ENCODE data around the gene DNM3.
A peak's percentile ranks its signal among the peaks of the same experiment; 100 is the strongest.

The DNM3 gene

DNA sequence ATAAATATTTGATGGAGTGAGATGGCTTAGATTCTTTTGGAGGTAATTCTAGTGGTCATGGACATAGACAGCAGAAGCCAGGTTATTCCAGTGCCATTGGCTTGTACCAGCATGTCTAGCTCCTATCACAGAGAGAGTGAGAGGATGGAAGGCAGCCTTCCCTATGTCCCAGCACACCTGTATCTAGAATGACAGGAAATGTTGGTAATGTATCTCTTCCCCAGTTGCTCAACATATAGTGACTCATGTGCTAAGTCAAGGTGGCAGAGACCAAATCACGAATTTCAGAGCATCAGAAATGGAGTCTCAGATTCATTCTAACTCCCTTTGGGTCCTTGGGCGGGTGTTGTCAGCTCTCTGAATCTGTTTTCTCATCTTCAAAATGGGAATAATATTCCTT, 31.5 kb upstream of the DNM3 start:
- Histone ChIP-seq H3K9me3 (no peaks in the 10 kb centered on the region), H3K4me3 (ENCODE audit: low read depth, low read length) (no peak overlapping the region), H3K36me3 (no peaks in the 10 kb centered on the region), H3K27me3 (no peaks in the 10 kb centered on the region), H3K4me1 (no peaks in the 10 kb centered on the region)
- TF ChIP-seq, protein P1, sequence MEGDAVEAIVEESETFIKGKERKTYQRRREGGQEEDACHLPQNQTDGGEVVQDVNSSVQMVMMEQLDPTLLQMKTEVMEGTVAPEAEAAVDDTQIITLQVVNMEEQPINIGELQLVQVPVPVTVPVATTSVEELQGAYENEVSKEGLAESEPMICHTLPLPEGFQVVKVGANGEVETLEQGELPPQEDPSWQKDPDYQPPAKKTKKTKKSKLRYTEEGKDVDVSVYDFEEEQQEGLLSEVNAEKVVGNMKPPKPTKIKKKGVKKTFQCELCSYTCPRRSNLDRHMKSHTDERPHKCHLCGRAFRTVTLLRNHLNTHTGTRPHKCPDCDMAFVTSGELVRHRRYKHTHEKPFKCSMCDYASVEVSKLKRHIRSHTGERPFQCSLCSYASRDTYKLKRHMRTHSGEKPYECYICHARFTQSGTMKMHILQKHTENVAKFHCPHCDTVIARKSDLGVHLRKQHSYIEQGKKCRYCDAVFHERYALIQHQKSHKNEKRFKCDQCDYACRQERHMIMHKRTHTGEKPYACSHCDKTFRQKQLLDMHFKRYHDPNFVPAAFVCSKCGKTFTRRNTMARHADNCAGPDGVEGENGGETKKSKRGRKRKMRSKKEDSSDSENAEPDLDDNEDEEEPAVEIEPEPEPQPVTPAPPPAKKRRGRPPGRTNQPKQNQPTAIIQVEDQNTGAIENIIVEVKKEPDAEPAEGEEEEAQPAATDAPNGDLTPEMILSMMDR (IDR thresholded peaks at IDR 0.05; ENCODE audit: low read depth, low read length): no peak
- DNase-seq: no peak

DNA sequence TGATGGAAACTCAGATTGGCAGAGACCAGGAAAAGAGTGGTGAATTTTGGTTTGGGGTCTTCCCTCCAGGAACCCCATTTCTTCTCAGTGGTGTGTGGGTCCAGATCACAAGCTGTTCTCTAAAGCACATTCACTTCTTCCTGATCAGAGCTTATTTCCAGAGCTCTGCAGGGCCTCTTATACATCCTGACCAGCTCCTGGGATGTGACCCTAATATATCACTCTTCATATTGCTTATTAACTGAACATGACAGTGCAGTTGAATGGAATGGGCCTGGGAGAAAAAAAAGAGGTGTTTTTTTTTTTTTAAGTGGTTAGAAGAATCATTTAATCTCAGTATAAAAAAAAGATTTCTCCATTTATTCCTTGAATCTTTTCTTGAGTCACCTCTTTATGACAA, 29.6 kb upstream of the DNM3 start:
- Histone ChIP-seq H3K36me3 (no peaks in the 10 kb centered on the region), H3K4me3 (ENCODE audit: low read depth, low read length) (no peak overlapping the region), H3K27me3 (no peaks in the 10 kb centered on the region), H3K4me1 (no peaks in the 10 kb centered on the region), H3K9me3 (no peaks in the 10 kb centered on the region)
- TF ChIP-seq, protein P1 (IDR thresholded peaks at IDR 0.05; ENCODE audit: low read depth, low read length): no peak
- DNase-seq: no peak

DNA sequence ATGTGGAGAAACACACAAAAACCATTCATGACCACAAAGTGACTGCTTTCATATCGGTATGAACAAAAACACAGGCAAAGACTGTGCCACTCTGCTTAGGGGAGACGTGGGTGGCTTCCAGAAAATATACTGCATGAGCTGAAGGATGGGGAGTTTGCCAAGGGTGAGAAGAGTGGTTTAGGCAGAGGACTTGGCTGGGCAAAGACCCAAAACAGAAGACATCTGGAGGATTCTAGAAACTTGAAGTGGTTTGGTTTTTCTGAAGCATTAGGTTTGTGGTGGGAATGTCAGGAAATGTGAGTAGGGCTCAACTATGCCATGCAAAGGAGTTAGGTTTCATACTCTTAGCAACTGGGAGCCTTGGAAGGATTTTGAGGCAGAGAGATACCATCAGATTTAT, 26.6 kb upstream of the DNM3 start:
- no peaks in the 10 kb centered on the region for H3K9me3 ChIP-seq
- no peaks in the 10 kb centered on the region for H3K36me3 ChIP-seq
- no peak for DNase-seq
- H3K4me1 ChIP-seq: peaks cover 2% of the 10 kb centered on the region
- TF ChIP-seq, protein P1 (IDR thresholded peaks at IDR 0.05; ENCODE audit: low read depth, low read length): no peak
- no peaks in the 10 kb centered on the region for H3K27me3 ChIP-seq
- no peak overlapping the region for H3K4me3 ChIP-seq (ENCODE audit: low read depth, low read length)

DNA sequence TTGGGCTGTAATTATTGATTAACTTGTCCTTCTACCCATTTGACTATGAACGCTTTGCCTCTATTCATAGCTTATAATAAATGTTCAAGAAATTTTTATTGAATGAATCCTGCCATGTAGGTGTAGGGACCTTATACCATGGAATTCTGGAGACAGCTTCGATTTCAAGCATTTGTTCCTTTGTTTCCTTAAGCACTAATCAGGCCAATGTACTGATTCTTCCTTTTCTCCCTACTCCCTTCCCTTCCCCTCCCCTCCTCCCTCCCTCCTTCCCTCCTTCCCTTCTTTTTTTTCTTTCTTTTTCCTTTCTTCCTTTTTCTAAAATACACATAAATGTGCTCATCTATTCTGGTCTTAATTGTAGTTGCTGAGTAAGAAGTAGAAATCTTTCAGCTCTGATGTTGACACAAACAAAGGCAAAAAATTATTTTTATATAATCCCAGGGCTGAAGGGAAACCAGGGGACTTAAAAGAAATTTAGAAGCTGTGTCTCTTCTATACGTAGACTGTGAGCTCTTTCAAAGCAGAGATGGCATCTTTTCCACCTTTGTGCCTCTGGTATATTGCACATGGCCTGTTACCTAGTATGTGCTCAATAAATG, 24.9 kb upstream of the DNM3 start:
- Histone ChIP-seq H3K4me3 (ENCODE audit: low read depth, low read length) (no peak overlapping the region), H3K27me3 (no peaks in the 10 kb centered on the region), H3K36me3 (no peaks in the 10 kb centered on the region), H3K9me3 (no peaks in the 10 kb centered on the region), H3K4me1 (peaks cover 2% of the 10 kb centered on the region)
- DNase-seq: no peak
- TF ChIP-seq, protein P1 (IDR thresholded peaks at IDR 0.05; ENCODE audit: low read depth, low read length): no peak

DNA sequence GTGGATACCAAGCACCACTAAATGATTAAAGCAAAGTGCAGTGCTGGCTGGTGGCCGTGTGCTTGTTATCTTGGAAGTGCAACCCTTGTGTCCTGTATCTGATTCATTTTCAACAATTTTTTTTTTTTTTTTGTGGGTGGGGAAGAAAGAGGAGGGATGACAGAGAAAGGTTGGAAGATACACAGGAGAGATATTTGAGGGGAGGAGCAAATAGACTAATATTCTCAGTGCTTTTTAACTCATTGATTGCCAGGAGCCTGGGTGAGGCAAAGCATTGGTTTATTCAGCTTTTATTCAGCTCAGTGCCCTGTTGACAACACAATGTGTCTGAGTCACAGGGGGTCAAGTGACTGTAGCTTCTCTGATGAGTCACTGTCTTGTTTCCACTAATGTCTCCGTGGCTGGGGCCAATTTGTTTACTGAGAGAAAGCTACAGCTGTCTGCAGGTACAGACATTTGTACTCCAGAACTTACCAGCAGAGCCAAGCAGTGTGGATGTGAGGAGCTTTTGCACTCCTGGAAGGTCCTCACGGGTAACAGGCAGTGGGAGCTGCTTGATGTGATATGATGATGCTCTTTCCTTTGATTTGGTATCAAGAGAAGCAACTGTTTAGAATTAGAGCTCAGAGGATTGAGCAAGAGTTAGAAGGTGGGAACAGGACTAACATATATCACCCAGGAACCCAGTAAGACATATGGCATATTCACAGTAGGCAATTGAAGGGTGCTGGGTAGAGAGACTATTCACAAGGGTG, 23.6 kb upstream of the DNM3 start:
- TF ChIP-seq, protein P1 (IDR thresholded peaks at IDR 0.05; ENCODE audit: low read depth, low read length): no peak
- Histone ChIP-seq H3K27me3 (no peaks in the 10 kb centered on the region), H3K4me1 (peaks cover 2% of the 10 kb centered on the region), H3K4me3 (ENCODE audit: low read depth, low read length) (no peak overlapping the region), H3K9me3 (no peaks in the 10 kb centered on the region), H3K36me3 (no peaks in the 10 kb centered on the region)
- peak; percentile 25 for DNase-seq

DNA sequence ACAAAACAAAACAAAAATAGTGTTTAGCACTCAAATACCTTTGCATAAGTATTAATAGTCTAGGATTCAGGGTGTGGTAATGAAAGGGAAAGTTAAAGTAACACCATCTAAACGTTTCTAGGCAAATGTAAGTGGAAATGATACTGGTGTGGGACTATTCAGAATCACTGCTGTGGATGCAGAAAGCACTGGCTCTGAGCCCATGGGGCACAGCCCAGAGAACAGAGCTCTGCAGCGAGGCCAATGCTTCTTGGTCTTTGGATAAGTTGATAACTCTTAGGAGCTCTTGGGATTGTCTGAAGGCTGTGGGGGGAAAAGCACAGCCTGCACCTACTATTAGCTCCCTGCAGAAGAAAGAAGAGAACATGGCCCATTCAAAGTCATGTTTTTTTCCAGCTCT, 21.4 kb upstream of the DNM3 start:
- TF ChIP-seq, protein P1 (IDR thresholded peaks at IDR 0.05; ENCODE audit: low read depth, low read length): no peak
- H3K9me3 ChIP-seq: no peaks in the 10 kb centered on the region
- H3K36me3 ChIP-seq: no peaks in the 10 kb centered on the region
- H3K4me3 ChIP-seq (ENCODE audit: low read depth, low read length): no peak overlapping the region
- DNase-seq: no peak
- peaks cover 2% of the 10 kb centered on the region for H3K4me1 ChIP-seq
- no peaks in the 10 kb centered on the region for H3K27me3 ChIP-seq

Measured in BE2C (cell line).